Activated gamma-delta T cell (primary cell): ENCODE measurements around the gene ZNF813.
"Not testable (repeated sequence)": the region's sequence is repeated elsewhere in the genome, so short reads cannot be mapped to it uniquely, and the experiment has no call there.

Source experiments
- DNase-seq: peaks from one replicate; lab custom pipeline; 2025; lab: John Stamatoyannopoulos, UW
- total RNA-seq, 2 donors: gene quantifications; one replicate each; lab custom pipeline; 2026; lab: John Stamatoyannopoulos, UW

ZNF813 gene
- 37.9 to 49.3 reads per million in 2 donors for total RNA-seq

GRCh38 chr19:53467485-53468262 lies at the start of gene ZNF813:
ZNF813 (plus strand) TSS chr19:53467733; CDS start chr19:53483823, 16,090 bp downstream.
- peak; percentile 90 for DNase-seq

- not testable (repeated sequence) for DNase-seq
Observed at GRCh38 chr19:53420520-53421315, 46.8 kb upstream of the ZNF813 start.

GRCh38 chr19:53422551-53422950 lies 45.0 kb upstream of the ZNF813 start:
- no peak for DNase-seq

- not testable (repeated sequence) for DNase-seq
Observed at GRCh38 chr19:53423074-53423473, 44.5 kb upstream of the ZNF813 start.

- DNase-seq = not testable (repeated sequence)
Observed at GRCh38 chr19:53423680-53424079, 43.9 kb upstream of the ZNF813 start.

- DNase-seq = no peak
Observed at GRCh38 chr19:53424968-53425597, 42.5 kb upstream of the ZNF813 start.

GRCh38 chr19:53431399-53432087 lies 36.0 kb upstream of the ZNF813 start, which contains the start of gene ZNF761:
ZNF761 (plus strand) TSS chr19:53431984; CDS start chr19:53447269, 15,285 bp downstream.
- DNase-seq = peak; percentile 94

- peak; percentile 9 for DNase-seq
Observed at GRCh38 chr19:53432088-53432661, 35.4 kb upstream of the ZNF813 start.

- DNase-seq = not testable (repeated sequence)
Observed at GRCh38 chr19:53443809-53444208, 23.7 kb upstream of the ZNF813 start.

- DNase-seq = not testable (repeated sequence)
Observed at GRCh38 chr19:53447196-53447595, 20.3 kb upstream of the ZNF813 start.

GRCh38 chr19:53455828-53456227 lies 11.7 kb upstream of the ZNF813 start:
- DNase-seq = no peak

- DNase-seq = not testable (repeated sequence)
Observed at GRCh38 chr19:53460131-53460721, 7.3 kb upstream of the ZNF813 start.

GRCh38 chr19:53461866-53462265 lies 5.7 kb upstream of the ZNF813 start:
- DNase-seq = no peak

- no peak for DNase-seq
Observed at GRCh38 chr19:53462861-53463260, 4.7 kb upstream of the ZNF813 start.

GRCh38 chr19:53463263-53463662 lies 4.3 kb upstream of the ZNF813 start:
- no peak for DNase-seq

GRCh38 chr19:53466726-53467484 lies 628 bp upstream of the ZNF813 start:
- DNase-seq = peak; percentile 10

- DNase-seq = not testable (repeated sequence)
Observed at GRCh38 chr19:53468628-53469027, 1.1 kb downstream of the ZNF813 start.

GRCh38 chr19:53471916-53472315 lies 4.4 kb downstream of the ZNF813 start:
- no peak for DNase-seq

- not testable (repeated sequence) for DNase-seq
Observed at GRCh38 chr19:53474832-53475231, 7.3 kb downstream of the ZNF813 start.

- DNase-seq = not testable (repeated sequence)
Observed at GRCh38 chr19:53475470-53475869, 7.9 kb downstream of the ZNF813 start.
